ENCODE data around the gene ZNF746.
"Not testable (repeated sequence)": the region's sequence is repeated elsewhere in the genome, so short reads cannot be mapped to it uniquely, and the experiment has no call there.

Gene ZNF746

GRCh38 chr7:149450821-149451220, 46.8 kb downstream of the ZNF746 start:
- Histone ChIP-seq H3K4ac (ENCODE audit: low read depth in 1 of 2, low read length in 2 of 2) (no peak overlapping the region), H3K9me3 (ENCODE audit: control insufficient read depth, low read length) (no peaks in the 10 kb centered on the region), H3K4me2 (ENCODE audit: low read length, poor library complexity, severe bottlenecking) (no peak overlapping the region), H2AFZ (ENCODE audit: low read depth, low read length) (no peak overlapping the region), H2AK5ac (ENCODE audit: low read length, severe bottlenecking) (no peak overlapping the region), H3K18ac (ENCODE audit: low read depth in 1 of 2, low read length in 2 of 2) (no peak overlapping the region), H3K79me1 (replicated peaks; ENCODE audit: low read length, poor library complexity, severe bottlenecking) (peaks cover 45% of the 10 kb centered on the region), H3K27ac (ENCODE audit: low read length, poor library complexity, severe bottlenecking) (no peak overlapping the region), H3K23ac (ENCODE audit: low read length in 2 of 2) (no peak overlapping the region), H3K27me3 (ENCODE audit: control insufficient read depth in 1 of 2, insufficient read depth in 1 of 2, low read length in 2 of 2) (no peaks in the 10 kb centered on the region), H2BK5ac (ENCODE audit: low read depth, low read length, poor library complexity, severe bottlenecking) (no peak overlapping the region), H4K91ac (ENCODE audit: low read length) (no peak overlapping the region), H4K8ac (ENCODE audit: low read length) (no peak overlapping the region), H3K4me3 (ENCODE audit: insufficient read depth in 1 of 2, low read depth in 1 of 2, low read length in 2 of 2) (no peak overlapping the region), H2BK120ac (ENCODE audit: low read depth, low read length) (no peak overlapping the region), H2BK12ac (ENCODE audit: low read length in 2 of 2) (no peak overlapping the region), H3K4me1 (ENCODE audit: control insufficient read depth, insufficient read depth, low read depth, low read length) (no peaks in the 10 kb centered on the region), H2BK15ac (ENCODE audit: low read depth, poor library complexity, severe bottlenecking) (no peak overlapping the region), H3K36me3 (ENCODE audit: control insufficient read depth in 1 of 2, insufficient read depth in 2 of 2, low read depth in 1 of 2, low read length in 2 of 2) (peaks cover 68 to 82% of the 10 kb centered on the region in 2 experiments), H3K14ac (ENCODE audit: low read length in 2 of 2) (no peak overlapping the region), H3K9ac (ENCODE audit: low read length) (no peak overlapping the region)
- 96% methylated on average over 10 of the region's 10 CpGs for WGBS
- no peak for DNase-seq

- H3K4me3 ChIP-seq (ENCODE audit: insufficient read depth in 1 of 2, low read depth in 1 of 2, low read length in 2 of 2): no peak overlapping the region
- H3K9me3 ChIP-seq (ENCODE audit: control insufficient read depth, low read length): no peaks in the 10 kb centered on the region
- H2AFZ ChIP-seq (ENCODE audit: low read depth, low read length): no peak overlapping the region
- peaks cover 65 to 82% of the 10 kb centered on the region in 2 experiments for H3K36me3 ChIP-seq (ENCODE audit: control insufficient read depth in 1 of 2, insufficient read depth in 2 of 2, low read depth in 1 of 2, low read length in 2 of 2)
- no peak overlapping the region for H4K91ac ChIP-seq (ENCODE audit: low read length)
- no peaks in the 10 kb centered on the region for H3K4me1 ChIP-seq (ENCODE audit: control insufficient read depth, insufficient read depth, low read depth, low read length)
- H3K27ac ChIP-seq (ENCODE audit: low read length, poor library complexity, severe bottlenecking): no peak overlapping the region
- no peak for DNase-seq
- no peak overlapping the region for H3K4me2 ChIP-seq (ENCODE audit: low read length, poor library complexity, severe bottlenecking)
- no peak overlapping the region for H2BK12ac ChIP-seq (ENCODE audit: low read length in 2 of 2)
- no peak overlapping the region for H3K9ac ChIP-seq (ENCODE audit: low read length)
- no peak overlapping the region for H2BK120ac ChIP-seq (ENCODE audit: low read depth, low read length)
- no peak overlapping the region for H3K18ac ChIP-seq (ENCODE audit: low read depth in 1 of 2, low read length in 2 of 2)
- no peaks in the 10 kb centered on the region for H3K27me3 ChIP-seq (ENCODE audit: control insufficient read depth in 1 of 2, insufficient read depth in 1 of 2, low read length in 2 of 2)
- WGBS: 97% methylated on average over 6 of the region's 6 CpGs
- peaks cover 43% of the 10 kb centered on the region for H3K79me1 ChIP-seq (replicated peaks; ENCODE audit: low read length, poor library complexity, severe bottlenecking)
- no peak overlapping the region for H3K4ac ChIP-seq (ENCODE audit: low read depth in 1 of 2, low read length in 2 of 2)
- H2BK5ac ChIP-seq (ENCODE audit: low read depth, low read length, poor library complexity, severe bottlenecking): no peak overlapping the region
- H4K8ac ChIP-seq (ENCODE audit: low read length): no peak overlapping the region
- H2AK5ac ChIP-seq (ENCODE audit: low read length, severe bottlenecking): no peak overlapping the region
- no peak overlapping the region for H3K14ac ChIP-seq (ENCODE audit: low read length in 2 of 2)
- H3K23ac ChIP-seq (ENCODE audit: low read length in 2 of 2): no peak overlapping the region
- H2BK15ac ChIP-seq (ENCODE audit: low read depth, poor library complexity, severe bottlenecking): no peak overlapping the region
Measured at GRCh38 chr7:149449897-149450296, 47.7 kb downstream of the ZNF746 start.

- H4K8ac ChIP-seq (ENCODE audit: low read length): no peak overlapping the region
- no peak overlapping the region for H2BK12ac ChIP-seq (ENCODE audit: low read length in 2 of 2)
- H4K91ac ChIP-seq (ENCODE audit: low read length): no peak overlapping the region
- no peak overlapping the region for H3K4ac ChIP-seq (ENCODE audit: low read depth in 1 of 2, low read length in 2 of 2)
- no peak overlapping the region for H3K27ac ChIP-seq (ENCODE audit: low read length, poor library complexity, severe bottlenecking)
- no peak for DNase-seq
- no peak overlapping the region for H3K9ac ChIP-seq (ENCODE audit: low read length)
- H3K14ac ChIP-seq (ENCODE audit: low read length in 2 of 2): no peak overlapping the region
- peaks cover 35% of the 10 kb centered on the region for H3K79me1 ChIP-seq (replicated peaks; ENCODE audit: low read length, poor library complexity, severe bottlenecking)
- H3K4me3 ChIP-seq (ENCODE audit: insufficient read depth in 1 of 2, low read depth in 1 of 2, low read length in 2 of 2): no peak overlapping the region
- no peak overlapping the region for H3K4me2 ChIP-seq (ENCODE audit: low read length, poor library complexity, severe bottlenecking)
- WGBS: 85% methylated on average over 8 of the region's 8 CpGs
- no peaks in the 10 kb centered on the region for H3K4me1 ChIP-seq (ENCODE audit: control insufficient read depth, insufficient read depth, low read depth, low read length)
- peaks cover 60 to 82% of the 10 kb centered on the region in 2 experiments for H3K36me3 ChIP-seq (ENCODE audit: control insufficient read depth in 1 of 2, insufficient read depth in 2 of 2, low read depth in 1 of 2, low read length in 2 of 2)
- H2BK15ac ChIP-seq (ENCODE audit: low read depth, poor library complexity, severe bottlenecking): no peak overlapping the region
- no peak overlapping the region for H3K18ac ChIP-seq (ENCODE audit: low read depth in 1 of 2, low read length in 2 of 2)
- no peak overlapping the region for H3K23ac ChIP-seq (ENCODE audit: low read length in 2 of 2)
- no peaks in the 10 kb centered on the region for H3K9me3 ChIP-seq (ENCODE audit: control insufficient read depth, low read length)
- no peaks in the 10 kb centered on the region for H3K27me3 ChIP-seq (ENCODE audit: control insufficient read depth in 1 of 2, insufficient read depth in 1 of 2, low read length in 2 of 2)
- H2AK5ac ChIP-seq (ENCODE audit: low read length, severe bottlenecking): no peak overlapping the region
- H2BK120ac ChIP-seq (ENCODE audit: low read depth, low read length): no peak overlapping the region
- H2BK5ac ChIP-seq (ENCODE audit: low read depth, low read length, poor library complexity, severe bottlenecking): no peak overlapping the region
- H2AFZ ChIP-seq (ENCODE audit: low read depth, low read length): no peak overlapping the region
Measured at GRCh38 chr7:149448961-149449360, 48.6 kb downstream of the ZNF746 start.

DNA sequence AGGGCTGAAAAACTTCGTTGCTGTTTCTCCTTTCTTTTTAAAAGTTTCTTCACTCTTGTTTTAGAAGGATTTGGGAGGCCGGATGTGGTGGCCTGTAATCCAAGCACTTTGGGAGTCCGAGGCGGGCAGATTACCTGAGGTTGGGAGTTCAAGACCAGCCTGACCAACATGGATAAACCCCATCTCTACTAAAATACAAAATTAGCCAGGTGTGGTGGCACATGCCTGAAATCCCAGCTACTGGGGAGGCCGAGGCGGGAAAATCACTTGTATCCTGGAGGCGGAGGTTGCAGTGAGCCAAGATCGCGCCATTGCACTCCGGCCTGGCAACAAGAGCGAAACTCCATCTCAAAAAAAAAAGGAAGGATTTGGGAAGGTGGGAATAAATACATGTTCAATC, 51.6 kb downstream of the ZNF746 start:
- H3K9me3 ChIP-seq (ENCODE audit: control insufficient read depth, low read length); H3K4me3 ChIP-seq (ENCODE audit: insufficient read depth in 1 of 2, low read depth in 1 of 2, low read length in 2 of 2); H3K4me1 ChIP-seq (ENCODE audit: control insufficient read depth, insufficient read depth, low read depth, low read length); H3K27me3 ChIP-seq (ENCODE audit: control insufficient read depth in 1 of 2, insufficient read depth in 1 of 2, low read length in 2 of 2); H3K27ac ChIP-seq (ENCODE audit: low read length, poor library complexity, severe bottlenecking); H2AK5ac ChIP-seq (ENCODE audit: low read length, severe bottlenecking); H2BK5ac ChIP-seq (ENCODE audit: low read depth, low read length, poor library complexity, severe bottlenecking); H3K4me2 ChIP-seq (ENCODE audit: low read length, poor library complexity, severe bottlenecking); H4K8ac ChIP-seq (ENCODE audit: low read length); H3K4ac ChIP-seq (ENCODE audit: low read depth in 1 of 2, low read length in 2 of 2); H3K9ac ChIP-seq (ENCODE audit: low read length); H3K14ac ChIP-seq (ENCODE audit: low read length in 2 of 2); H3K23ac ChIP-seq (ENCODE audit: low read length in 2 of 2); DNase-seq; H4K91ac ChIP-seq (ENCODE audit: low read length); H3K18ac ChIP-seq (ENCODE audit: low read depth in 1 of 2, low read length in 2 of 2); H2BK15ac ChIP-seq (ENCODE audit: low read depth, poor library complexity, severe bottlenecking); H2AFZ ChIP-seq (ENCODE audit: low read depth, low read length); H2BK120ac ChIP-seq (ENCODE audit: low read depth, low read length); H2BK12ac ChIP-seq (ENCODE audit: low read length in 2 of 2): not testable (repeated sequence)
- Histone ChIP-seq H3K36me3 (ENCODE audit: control insufficient read depth in 1 of 2, insufficient read depth in 2 of 2, low read depth in 1 of 2, low read length in 2 of 2) (peaks cover 50 to 71% of the 10 kb centered on the region in 2 experiments), H3K79me1 (replicated peaks; ENCODE audit: low read length, poor library complexity, severe bottlenecking) (peaks cover 32% of the 10 kb centered on the region)
- 99% methylated on average over 9 of the region's 11 CpGs for WGBS

Measured in mesenchymal stem cell (in vitro differentiated cells and primary cell).